Endothelial cell of umbilical vein (primary cell): ENCODE measurements around the gene OR10J5. TPM values are rescaled to one million over a fixed set of nuclear protein-coding genes. Genes with fewer than 3 reads are reported as not detected.

Experiments used
- BruUV-seq: library from RNA; stranded (reverse); fragments of 400-500 nt; replicated peaks from 2 replicates; lab custom pipeline; 2021; lab: Mats Ljungman, UMichigan
- CTCF ChIA-PET: fragments of 300-600, 350-600 bp; sonication (Branson Sonifier 250); formaldehyde crosslinking; loops from one replicate; lab custom pipeline; 2021; ENCODE audit warnings: antibody characterized with exemption, inconsistent platforms; lab: Charles Lee
- POLR2A ChIA-PET: fragments of 300-600, 350-600 bp; sonication (Branson Sonifier 250); formaldehyde crosslinking; loops from one replicate; lab custom pipeline; 2021; ENCODE audit warnings: antibody characterized with exemption, inconsistent platforms; lab: Charles Lee
- DNase-seq: peaks from one replicate; pipeline ENCODE4 v3.0.0-alpha.2; 2011; ENCODE audit warnings: low read depth, low spot score
- FAIRE-seq: peaks from 2 replicates; lab custom pipeline; 2011; peaks lifted over from hg19 to GRCh38; lab: Jason Lieb, UNC
- H2AFZ ChIP-seq: 2 replicates; pipeline ENCODE4 v1.6.0; 2012; ENCODE audit warnings: low read depth, low read length, control low read depth, inconsistent platforms
- H3K27ac ChIP-seq: 2 replicates; pipeline ENCODE4 v1.5.1; 2011; ENCODE audit warnings: low read depth, mild to moderate bottlenecking, control low read depth, low read length, moderate library complexity; ENCODE audit not compliant: insufficient read depth
- H3K27me3 ChIP-seq, 2 experiments: 2 replicates each; pipeline versions ENCODE4 v1.6.0 to v1.6.1; 2011; ENCODE audit warnings: low read length in 2 of 2, mixed read lengths in 1 of 2; ENCODE audit not compliant: control insufficient read depth in 2 of 2, insufficient read depth in 2 of 2
- H3K36me3 ChIP-seq, 2 experiments: 2 replicates in 1 of 2; 3 replicates in 1 of 2; pipeline ENCODE4 v1.5.1; 2011; ENCODE audit warnings: low read length in 2 of 2, mild to moderate bottlenecking in 1 of 2, moderate library complexity in 1 of 2; ENCODE audit not compliant: control insufficient read depth in 2 of 2, insufficient read depth in 2 of 2; ENCODE audit errors: extremely low read depth in 1 of 2
- H3K4me1 ChIP-seq: 3 replicates; pipeline ENCODE4 v1.5.1; 2011; ENCODE audit warnings: mild to moderate bottlenecking, low read length; ENCODE audit not compliant: control insufficient read depth, insufficient read depth; ENCODE audit errors: extremely low read depth
- H3K4me2 ChIP-seq: 2 replicates; pipeline ENCODE4 v1.6.1; 2011; ENCODE audit warnings: low read length, control low read depth, mixed read lengths; ENCODE audit not compliant: insufficient read depth
- H3K4me3 ChIP-seq, 3 experiments: fragments of 200-600 bp in 1 of 3; sonication (generic), shearing (Covaris generic) in 1 of 3; replicated peaks in 1 of 3; 2 replicates each; pipeline ENCODE4 v1.5.1; 2011 to 2016; ENCODE audit warnings: control low read depth in 3 of 3, low read length in 3 of 3, mild to moderate bottlenecking in 2 of 3, inconsistent platforms in 1 of 3, low read depth in 1 of 3, moderate library complexity in 1 of 3; ENCODE audit not compliant: insufficient read depth in 1 of 3
- H3K79me2 ChIP-seq: 2 replicates; pipeline ENCODE4 v1.6.0; 2012; ENCODE audit warnings: low read length, inconsistent platforms; ENCODE audit not compliant: control insufficient read depth, insufficient read depth
- H3K9ac ChIP-seq: replicated peaks from 2 replicates; pipeline ENCODE3; 2011; ENCODE audit warnings: low read length, control low read depth; ENCODE audit not compliant: insufficient read depth; ENCODE audit errors: extremely low read depth
- H3K9me1 ChIP-seq: replicated peaks from 3 replicates; pipeline ENCODE4 v1.6.0; 2011; ENCODE audit warnings: mild to moderate bottlenecking, low read length; ENCODE audit not compliant: control insufficient read depth, insufficient read depth; ENCODE audit errors: extremely low read depth
- H3K9me3 ChIP-seq: replicated peaks from 2 replicates; pipeline ENCODE4 v1.5.1; 2012; ENCODE audit warnings: low read length, inconsistent platforms; ENCODE audit not compliant: control insufficient read depth, insufficient read depth
- H4K20me1 ChIP-seq: replicated peaks from 2 replicates; pipeline ENCODE3; 2011; ENCODE audit warnings: mild to moderate bottlenecking, low read length; ENCODE audit not compliant: control insufficient read depth, insufficient read depth; ENCODE audit errors: extremely low read depth
- CTCF ChIP-seq, 2 donors: IDR thresholded peaks; 1 replicate in 1 of 2; 2 replicates in 1 of 2; pipeline ENCODE4 v1.5.1; 2011; ENCODE audit warnings: low read length in 2 of 2, mild to moderate bottlenecking in 2 of 2, moderate library complexity in 2 of 2, control low read depth in 1 of 2, inconsistent platforms in 1 of 2, low read depth in 1 of 2; ENCODE audit not compliant: insufficient read depth in 1 of 2; ENCODE audit errors: extremely low read depth in 1 of 2
- EZH2 ChIP-seq: IDR thresholded peaks from 2 replicates; pipeline ENCODE4 v1.6.1; 2012; ENCODE audit warnings: borderline replicate concordance, low read depth, mild to moderate bottlenecking, moderate library complexity, low read length, inconsistent platforms; ENCODE audit not compliant: severe bottlenecking
- FOS ChIP-seq: IDR thresholded peaks from 2 replicates; pipeline ENCODE4 v1.6.1; 2011; ENCODE audit warnings: mild to moderate bottlenecking, low read length, moderate library complexity, borderline replicate concordance; ENCODE audit not compliant: insufficient read depth
- GATA2 ChIP-seq: IDR thresholded peaks from 2 replicates; pipeline ENCODE4 v1.7.0; 2011; ENCODE audit warnings: low read depth, mild to moderate bottlenecking, moderate library complexity, mixed read lengths, low read length; ENCODE audit not compliant: insufficient read length, insufficient read depth
- JUN ChIP-seq: IDR thresholded peaks from 2 replicates; pipeline ENCODE4 v1.6.1; 2011; ENCODE audit warnings: borderline replicate concordance, low read depth; ENCODE audit not compliant: insufficient read length, insufficient read depth
- MYC ChIP-seq: IDR thresholded peaks from one replicate; pipeline ENCODE4 v1.6.1; 2011; ENCODE audit warnings: mild to moderate bottlenecking, low read depth, low read length
- POLR2A ChIP-seq: IDR thresholded peaks from 2 replicates; pipeline ENCODE4 v1.6.1; 2012; ENCODE audit warnings: low read depth, mild to moderate bottlenecking, control low read depth, low read length
- POLR2AphosphoS5 ChIP-seq: IDR thresholded peaks from 2 replicates; pipeline ENCODE4 v1.6.1; 2012; ENCODE audit warnings: low read depth, mild to moderate bottlenecking, control low read depth, low read length, moderate library complexity; ENCODE audit not compliant: insufficient read depth
- dilution Hi-C: fragments of 300-500 bp; cut with MboI; formaldehyde crosslinking; loops from one replicate; pipeline ENCODE4 v1.15.0; 2019; ENCODE audit warnings: low sequenced_read_pairs; ENCODE audit not compliant: extremely low pct_ligation_motif_present
- intact Hi-C: fragments of 100-400 bp; cut with micrococcal nuclease; formaldehyde crosslinking; loops from one replicate; pipeline ENCODE4 v1.10.0; 2022
- polyA plus RNA-seq, 4 experiments: library from polyadenylated mRNA; depleted of rRNA in 3 of 4; stranded (reverse) in 3 of 4; unstranded in 1 of 4; fragments of >200 nt; gene quantifications; 2 replicates each; pipeline versions ENCODE4 v1.2.1 to v1.2.3, GENCODE V29; 2011 to 2012; ENCODE audit warnings: missing spikeins in 1 of 4
- total RNA-seq: library from RNA; stranded (reverse); gene quantifications from 2 replicates; pipeline ENCODE4 v1.2.3, GENCODE V29; 2021
- TF ChIP-seq, protein P1 (sequence below): IDR thresholded peaks from 2 replicates; pipeline ENCODE4 v1.6.1; 2011; ENCODE audit not compliant: insufficient read depth, insufficient read length

Gene OR10J5
- total and polyA plus RNA-seq, 2 donors (not counting 3 experiments of a cell fraction or from before 2014, with no cell fraction given): not detected

DNA sequence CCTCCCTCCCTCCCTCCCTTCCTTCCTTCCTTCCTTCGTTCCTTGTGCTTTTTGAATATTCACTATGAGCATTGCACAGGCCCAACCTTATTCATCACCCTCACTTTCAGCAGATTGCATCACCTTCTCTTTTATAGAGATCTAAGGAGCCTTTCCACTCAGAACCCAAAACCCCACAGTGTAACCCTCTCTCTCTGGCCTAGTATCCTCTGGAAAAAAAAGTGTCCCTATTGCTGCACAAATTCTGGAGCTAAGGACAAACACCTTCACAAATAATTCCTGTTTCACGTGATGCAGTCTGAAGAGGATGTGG is 25.6 kb downstream of the OR10J5 start:
- intact Hi-C loops (no loop called here), dilution Hi-C loops (no loop called here)
- H3K9me1 ChIP-seq: no peaks in the 10 kb centered on the region
- BruUV-seq: no TSS peak
- H4K20me1 ChIP-seq: no peaks in the 10 kb centered on the region
- peak overlapping the region; percentile 42 for H2AFZ ChIP-seq
- FAIRE-seq: no peak
- H3K9me3 ChIP-seq: no peaks in the 10 kb centered on the region
- no peaks in the 10 kb centered on the region for H3K27me3 ChIP-seq
- no peak overlapping the region for H3K4me3 ChIP-seq
- peaks cover 7% of the 10 kb centered on the region for H3K4me1 ChIP-seq
- no peak overlapping the region for H3K4me2 ChIP-seq
- TF ChIP-seq, protein P1, sequence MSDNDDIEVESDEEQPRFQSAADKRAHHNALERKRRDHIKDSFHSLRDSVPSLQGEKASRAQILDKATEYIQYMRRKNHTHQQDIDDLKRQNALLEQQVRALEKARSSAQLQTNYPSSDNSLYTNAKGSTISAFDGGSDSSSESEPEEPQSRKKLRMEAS: no peak
- TF ChIP-seq MYC: no peak
- TF ChIP-seq POLR2A: no peak
- no peak for TF ChIP-seq CTCF (IDR thresholded peaks at IDR 0.05; ENCODE audit: extremely low read depth in 1 of 2, insufficient read depth in 1 of 2, low read depth in 1 of 2, low read length in 2 of 2)
- TF ChIP-seq JUN: no peak
- TF ChIP-seq EZH2: no peak
- TF ChIP-seq GATA2: no peak
- no peak for TF ChIP-seq POLR2AphosphoS5
- TF ChIP-seq FOS: no peak
- no peak overlapping the region for H3K27ac ChIP-seq
- DNase-seq: no peak
- no peak overlapping the region for H3K9ac ChIP-seq
- no peaks in the 10 kb centered on the region for H3K79me2 ChIP-seq
- H3K36me3 ChIP-seq: no peaks in the 10 kb centered on the region
- POLR2A ChIA-PET: no interaction called here
- CTCF ChIA-PET: no interaction called here
